ENCODE results near the gene KIF1A.

- TF ChIP-seq CTCF (IDR thresholded peaks at IDR 0.05; ENCODE audit: control extremely low read depth in 1 of 3, insufficient read depth in 1 of 3, low read depth in 1 of 3, low read length in 3 of 3) (no peak), POLR2A (IDR thresholded peaks at IDR 0.05; ENCODE audit: control extremely low read depth in 1 of 2, low read depth in 2 of 2, low read length in 2 of 2) (no peak), EGR1 (IDR thresholded peaks at IDR 0.05; ENCODE audit: borderline replicate concordance, low read depth, low read length) (no peak), KDM1A (IDR thresholded peaks at IDR 0.05; ENCODE audit: borderline replicate concordance, low read length) (no peak), SUZ12 (IDR thresholded peaks at IDR 0.05; ENCODE audit: low read length) (no peak), TAF1 (IDR thresholded peaks at IDR 0.05; ENCODE audit: low read depth, low read length) (no peak), EZH2 (IDR thresholded peaks at IDR 0.05; ENCODE audit: low read depth, low read length, severe bottlenecking) (no peak), SP2 (IDR thresholded peaks at IDR 0.05; ENCODE audit: low read length) (no peak), GTF2F1 (IDR thresholded peaks at IDR 0.05; ENCODE audit: borderline replicate concordance, low read depth, low read length) (no peak), MAFK (IDR thresholded peaks at IDR 0.05; ENCODE audit: low read depth, low read length) (no peak), EP300 (IDR thresholded peaks at IDR 0.05; ENCODE audit: borderline replicate concordance in 1 of 2, low read depth in 2 of 2, low read length in 2 of 2) (no peak), MAX (IDR thresholded peaks at IDR 0.05) (no peak), BACH1 (IDR thresholded peaks at IDR 0.05; ENCODE audit: low read length) (no peak), CHD2 (IDR thresholded peaks at IDR 0.05; ENCODE audit: low read length) (no peak)
These were observed 147.3 kb downstream of the KIF1A start for GRCh38 chr2:240672701-240673190.
